Endodermal cell (in vitro differentiated cells): Measurements from ENCODE around the gene PGS1. TPM values are rescaled to one million over a fixed set of nuclear protein-coding genes. Genes with fewer than 3 reads are reported as not detected.

Source experiments
- DNase-seq: peaks from one replicate; pipeline ENCODE4 v3.0.0-alpha.2; 2017
- H3K27ac ChIP-seq: 2 replicates; pipeline ENCODE4 v1.5.1; 2013; ENCODE audit warnings: mild to moderate bottlenecking, low read depth, low read length, moderate library complexity
- H3K27me3 ChIP-seq: 2 replicates; pipeline ENCODE4 v1.6.1; 2013; ENCODE audit warnings: mild to moderate bottlenecking, low read length, moderate library complexity; ENCODE audit not compliant: insufficient read depth, control insufficient read depth, poor library complexity, severe bottlenecking
- H3K36me3 ChIP-seq: 2 replicates; pipeline ENCODE4 v1.7.0; 2013; ENCODE audit warnings: mild to moderate bottlenecking, low read length, moderate library complexity; ENCODE audit not compliant: control insufficient read depth, insufficient read depth
- H3K4me1 ChIP-seq: one replicate; pipeline ENCODE4 v1.7.0; 2013; ENCODE audit warnings: low read length; ENCODE audit not compliant: control insufficient read depth, insufficient read depth
- H3K4me3 ChIP-seq: 2 replicates; pipeline ENCODE4 v1.5.1; 2013; ENCODE audit warnings: mild to moderate bottlenecking, low read length, moderate library complexity
- H3K9ac ChIP-seq: 2 replicates; pipeline ENCODE4 v1.6.1; 2013; ENCODE audit warnings: mild to moderate bottlenecking, low read length, moderate library complexity; ENCODE audit not compliant: poor library complexity, severe bottlenecking; ENCODE audit errors: extremely low read depth
- H3K9me3 ChIP-seq: 2 replicates; pipeline ENCODE4 v1.6.1; 2013; ENCODE audit warnings: mild to moderate bottlenecking, low read length, moderate library complexity; ENCODE audit not compliant: control insufficient read depth
- H3K27ac Mint-ChIP-seq: 2 replicates; pipeline ENCODE4 v1.8.0; 2020; ENCODE audit warnings: mixed read lengths
- H3K27me3 Mint-ChIP-seq: 2 replicates; pipeline ENCODE4 v1.8.0; 2021; ENCODE audit warnings: mild to moderate bottlenecking, mixed read lengths; ENCODE audit not compliant: insufficient read depth
- H3K36me3 Mint-ChIP-seq: 2 replicates; pipeline ENCODE4 v1.8.0; 2020; ENCODE audit warnings: low read depth, mixed read lengths
- H3K4me1 Mint-ChIP-seq: 2 replicates; pipeline ENCODE4 v1.8.0; 2020; ENCODE audit warnings: mixed read lengths
- H3K4me3 Mint-ChIP-seq: 2 replicates; pipeline ENCODE4 v1.8.0; 2020; ENCODE audit warnings: mild to moderate bottlenecking, moderate library complexity, mixed read lengths
- H3K9me3 Mint-ChIP-seq: 2 replicates; pipeline ENCODE4 v1.8.0; 2020; ENCODE audit warnings: mild to moderate bottlenecking, mixed read lengths
- CTCF ChIP-seq: fragments of 200-600 bp; sonication (generic); conservative IDR thresholded peaks from 2 replicates; pipeline ENCODE4 v1.5.0; 2021; ENCODE audit warnings: antibody characterized with exemption, mild to moderate bottlenecking
- WGBS, 2 experiments: methylation state at CpG; one replicate each; pipeline versions ENCODE4 v1.1.5 to v1.1.7; 2013; ENCODE audit warnings: missing lambda C conversion rate in 2 of 2, mixed read lengths in 1 of 2; ENCODE audit not compliant: insufficient coverage in 1 of 2, insufficient read length in 1 of 2; 5-methylcytosine and 5-hydroxymethylcytosine counted together
- total RNA-seq, 2 donors: library from RNA; stranded (reverse); fragmentation: NEBNext Ultra II Directional in 1 of 2; extraction: Animal tissue kit (Norgen Biotek cat#: 25700) in 1 of 2; gene quantifications; 2 replicates in 1 of 2; 3 replicates in 1 of 2; pipeline ENCODE4 v1.2.1, GENCODE V29; 2021

PGS1 gene
- total RNA-seq, 2 donors from 2014 or later: 57.1 to 58.2 TPM

GRCh38 chr17:78422872-78423588 is 44.6 kb downstream of the PGS1 start:
- peaks cover 16% of the 10 kb centered on the region for H3K4me1 Mint-ChIP-seq
- Histone ChIP-seq H3K36me3 (peaks cover 64% of the 10 kb centered on the region), H3K27me3 (no peaks in the 10 kb centered on the region), H3K4me1 (peaks cover 3% of the 10 kb centered on the region), H3K27ac (no peak overlapping the region), H3K9ac (no peak overlapping the region), H3K4me3 (no peak overlapping the region), H3K9me3 (no peaks in the 10 kb centered on the region)
- TF ChIP-seq CTCF: no peak
- DNase-seq: no peak
- H3K9me3 Mint-ChIP-seq: no peaks in the 10 kb centered on the region
- peak overlapping the region; percentile 67 for H3K27ac Mint-ChIP-seq
- 93 to 95% methylated on average over 11 to 20 of the region's 20 CpGs for WGBS, 2 experiments
- no peak overlapping the region for H3K4me3 Mint-ChIP-seq
- peaks cover 58% of the 10 kb centered on the region for H3K36me3 Mint-ChIP-seq
- H3K27me3 Mint-ChIP-seq: no peaks in the 10 kb centered on the region

DNA sequence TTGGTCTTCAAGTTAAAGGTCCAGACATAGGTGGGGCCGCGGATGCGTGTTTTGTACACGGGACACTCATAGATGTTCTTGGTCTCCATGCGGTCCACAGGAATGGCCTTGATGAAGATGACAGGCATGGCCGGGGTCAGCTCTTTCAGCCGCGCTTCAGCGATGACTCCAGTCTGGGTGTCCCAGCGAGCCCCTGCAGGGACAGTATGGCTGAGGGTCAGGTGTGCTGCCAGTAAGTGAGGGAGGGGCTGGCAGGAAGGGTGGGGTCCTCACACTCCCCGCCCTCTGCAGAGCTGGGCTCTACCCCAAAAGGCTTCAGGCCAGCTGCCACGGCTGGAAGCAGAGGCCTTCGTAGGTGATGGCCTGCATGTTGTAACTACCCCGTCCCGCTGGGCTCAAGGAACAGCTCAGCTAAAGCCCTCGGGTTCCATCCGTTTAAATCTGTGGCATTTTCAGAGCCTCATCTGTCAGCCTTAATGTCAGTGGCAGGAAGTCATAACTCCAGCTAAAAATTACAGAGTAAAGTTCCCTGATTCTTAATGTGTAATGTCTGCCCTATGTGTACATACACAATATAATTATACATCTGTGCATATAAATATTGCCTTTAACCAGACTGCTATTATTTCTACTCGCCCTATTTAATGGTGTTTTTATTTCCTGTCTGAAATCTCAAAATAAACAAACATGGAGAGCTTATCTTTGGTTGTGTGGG is 45.7 kb downstream of the PGS1 start:
- no peak overlapping the region for H3K27ac ChIP-seq
- no peak overlapping the region for H3K4me3 ChIP-seq
- no peaks in the 10 kb centered on the region for H3K9me3 ChIP-seq
- H3K36me3 ChIP-seq: peaks cover 63% of the 10 kb centered on the region
- H3K4me1 ChIP-seq: peaks cover 3% of the 10 kb centered on the region
- Mint-ChIP-seq H3K4me1 (peaks cover 19% of the 10 kb centered on the region), H3K4me3 (no peak overlapping the region), H3K9me3 (no peaks in the 10 kb centered on the region), H3K27ac (no peak overlapping the region), H3K36me3 (peaks cover 58% of the 10 kb centered on the region), H3K27me3 (no peaks in the 10 kb centered on the region)
- no peak for TF ChIP-seq CTCF
- no peaks in the 10 kb centered on the region for H3K27me3 ChIP-seq
- no peak overlapping the region for H3K9ac ChIP-seq
- DNase-seq: no peak
- WGBS, 2 experiments: 89 to 91% methylated on average over 14 to 18 of the region's 18 CpGs

DNA sequence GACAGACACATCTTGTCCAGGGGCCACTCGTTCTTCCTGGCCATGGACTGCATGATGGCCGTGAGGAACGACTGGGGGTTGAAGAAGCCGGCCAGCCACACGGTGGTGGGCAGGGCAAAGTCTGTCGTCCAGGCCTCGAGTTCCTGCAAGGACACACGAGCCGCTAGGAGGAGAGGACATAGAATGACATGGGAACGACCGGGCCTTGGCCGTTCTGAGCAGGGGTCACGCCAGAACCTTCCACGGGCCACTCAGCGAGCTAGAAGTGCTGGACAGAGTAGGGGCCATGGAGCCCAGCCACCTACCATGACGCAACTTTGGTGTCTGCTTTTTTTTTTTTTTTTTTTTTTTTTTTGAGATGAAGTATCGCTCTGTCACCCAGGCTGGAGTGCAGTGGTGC is 47.0 kb downstream of the PGS1 start:
- Histone ChIP-seq H3K36me3 (peaks cover 50% of the 10 kb centered on the region), H3K27ac (no peak overlapping the region), H3K27me3 (no peaks in the 10 kb centered on the region), H3K4me1 (peaks cover 3% of the 10 kb centered on the region), H3K9me3 (no peaks in the 10 kb centered on the region), H3K9ac (no peak overlapping the region), H3K4me3 (no peak overlapping the region)
- DNase-seq: no peak
- Mint-ChIP-seq H3K9me3 (no peaks in the 10 kb centered on the region), H3K4me1 (peaks cover 19% of the 10 kb centered on the region), H3K36me3 (peaks cover 57% of the 10 kb centered on the region), H3K27me3 (no peaks in the 10 kb centered on the region), H3K4me3 (no peak overlapping the region), H3K27ac (peak overlapping the region; percentile 39)
- 94% methylated on average over 16 to 17 of the region's 17 CpGs for WGBS, 2 experiments
- no peak for TF ChIP-seq CTCF
